Mesenchymal stem cell (in vitro differentiated cells and primary cell): Measurements from ENCODE around the gene RSPO3.

Source experiments
- DNase-seq: peaks from one replicate; pipeline ENCODE4 v3.0.0-alpha.2; 2013
- H2AFZ ChIP-seq: one replicate; pipeline ENCODE4 v1.6.1; 2013; ENCODE audit warnings: low read depth, mild to moderate bottlenecking, control low read depth, inconsistent platforms, low read length, moderate library complexity
- H2AK5ac ChIP-seq: 2 replicates; pipeline ENCODE4 v1.6.1; 2013; ENCODE audit warnings: low read length, moderate library complexity, mild to moderate bottlenecking, inconsistent platforms; ENCODE audit not compliant: severe bottlenecking
- H2BK120ac ChIP-seq: one replicate; pipeline ENCODE4 v1.6.1; 2013; ENCODE audit warnings: low read depth, mild to moderate bottlenecking, inconsistent platforms, low read length, moderate library complexity
- H2BK12ac ChIP-seq, 2 experiments: one replicate each; pipeline ENCODE4 v1.6.1; 2013; ENCODE audit warnings: inconsistent platforms in 2 of 2, low read length in 2 of 2, mild to moderate bottlenecking in 2 of 2, moderate library complexity in 2 of 2, control low read depth in 1 of 2
- H2BK15ac ChIP-seq: one replicate; pipeline ENCODE4 v1.6.1; 2013; ENCODE audit warnings: mild to moderate bottlenecking, low read depth, inconsistent platforms; ENCODE audit not compliant: poor library complexity, severe bottlenecking
- H2BK5ac ChIP-seq: 2 replicates; pipeline ENCODE4 v1.6.1; 2013; ENCODE audit warnings: low read depth, mild to moderate bottlenecking, low read length, control low read depth, inconsistent platforms; ENCODE audit not compliant: poor library complexity, severe bottlenecking
- H3K14ac ChIP-seq, 2 experiments: one replicate each; pipeline ENCODE4 v1.6.1; 2013; ENCODE audit warnings: inconsistent platforms in 2 of 2, low read length in 2 of 2, control low read depth in 1 of 2, mild to moderate bottlenecking in 1 of 2, moderate library complexity in 1 of 2
- H3K18ac ChIP-seq, 2 experiments: one replicate each; pipeline ENCODE4 v1.6.1; 2013; ENCODE audit warnings: inconsistent platforms in 2 of 2, low read length in 2 of 2, control low read depth in 1 of 2, low read depth in 1 of 2, mild to moderate bottlenecking in 1 of 2
- H3K23ac ChIP-seq, 2 experiments: one replicate each; pipeline ENCODE4 v1.6.1; 2013; ENCODE audit warnings: inconsistent platforms in 2 of 2, low read length in 2 of 2, mild to moderate bottlenecking in 2 of 2, moderate library complexity in 2 of 2, control low read depth in 1 of 2
- H3K27ac ChIP-seq: 2 replicates; pipeline ENCODE4 v1.5.1; 2013; ENCODE audit warnings: mild to moderate bottlenecking, moderate library complexity, low read length, control low read depth, inconsistent platforms; ENCODE audit not compliant: poor library complexity, severe bottlenecking
- H3K27me3 ChIP-seq, 2 experiments: 2 replicates each; pipeline versions ENCODE4 v1.6.1 to v1.7.0; 2013; ENCODE audit warnings: low read length in 2 of 2, mild to moderate bottlenecking in 2 of 2, moderate library complexity in 2 of 2, control low read depth in 1 of 2, inconsistent platforms in 1 of 2; ENCODE audit not compliant: control insufficient read depth in 1 of 2, insufficient read depth in 1 of 2
- H3K36me3 ChIP-seq, 2 experiments: 2 replicates each; pipeline versions ENCODE4 v1.6.1 to v1.7.0; 2013; ENCODE audit warnings: low read length in 2 of 2, control low read depth in 1 of 2, inconsistent platforms in 1 of 2, low read depth in 1 of 2, mild to moderate bottlenecking in 1 of 2; ENCODE audit not compliant: insufficient read depth in 2 of 2, control insufficient read depth in 1 of 2
- H3K4ac ChIP-seq, 2 experiments: one replicate each; pipeline ENCODE4 v1.6.1; 2013; ENCODE audit warnings: inconsistent platforms in 2 of 2, low read length in 2 of 2, mild to moderate bottlenecking in 2 of 2, moderate library complexity in 2 of 2, control low read depth in 1 of 2, low read depth in 1 of 2
- H3K4me1 ChIP-seq: 2 replicates; pipeline ENCODE4 v1.6.1; 2013; ENCODE audit warnings: low read depth, low read length, control low read depth; ENCODE audit not compliant: control insufficient read depth, insufficient read depth
- H3K4me2 ChIP-seq: 2 replicates; pipeline ENCODE4 v1.6.1; 2013; ENCODE audit warnings: low read length, mild to moderate bottlenecking, inconsistent platforms; ENCODE audit not compliant: poor library complexity, severe bottlenecking
- H3K4me3 ChIP-seq, 2 experiments: 2 replicates each; pipeline versions ENCODE4 v1.5.1 to v1.7.0; 2013; ENCODE audit warnings: low read length in 2 of 2, mild to moderate bottlenecking in 2 of 2, control low read depth in 1 of 2, low read depth in 1 of 2; ENCODE audit not compliant: insufficient read depth in 1 of 2
- H3K79me1 ChIP-seq: replicated peaks from 2 replicates; pipeline ENCODE4 v1.6.1; 2013; ENCODE audit warnings: mild to moderate bottlenecking, control low read depth, low read length, inconsistent platforms; ENCODE audit not compliant: poor library complexity, severe bottlenecking
- H3K9ac ChIP-seq: 2 replicates; pipeline ENCODE4 v1.7.0; 2013; ENCODE audit warnings: mild to moderate bottlenecking, low read length, moderate library complexity
- H3K9me3 ChIP-seq: 2 replicates; pipeline ENCODE4 v1.7.0; 2013; ENCODE audit warnings: mild to moderate bottlenecking, low read length; ENCODE audit not compliant: control insufficient read depth
- H4K8ac ChIP-seq: one replicate; pipeline ENCODE4 v1.6.1; 2013; ENCODE audit warnings: inconsistent platforms, mild to moderate bottlenecking, low read length, moderate library complexity
- H4K91ac ChIP-seq: one replicate; pipeline ENCODE4 v1.6.1; 2013; ENCODE audit warnings: mild to moderate bottlenecking, low read length, inconsistent platforms
- WGBS: methylation state at CpG from one replicate; pipeline ENCODE4 v1.1.7; 2013; ENCODE audit warnings: mixed read lengths; 5-methylcytosine and 5-hydroxymethylcytosine counted together

RSPO3 gene

GRCh38 chr6:127219869-127220268 is 101.4 kb downstream of the RSPO3 start:
- H2AFZ ChIP-seq, result no peak overlapping the region
- no peak overlapping the region for H3K18ac ChIP-seq
- H3K27ac ChIP-seq, result no peak overlapping the region
- H3K36me3 ChIP-seq, result no peaks in the 10 kb centered on the region
- no peak overlapping the region for H4K8ac ChIP-seq
- no peak overlapping the region for H4K91ac ChIP-seq
- H2AK5ac ChIP-seq, result no peak overlapping the region
- no peak overlapping the region for H3K23ac ChIP-seq
- no peak overlapping the region for H3K4ac ChIP-seq
- no peaks in the 10 kb centered on the region for H3K79me1 ChIP-seq
- H3K9ac ChIP-seq, result peak overlapping the region; percentile 43
- no peak overlapping the region for H2BK12ac ChIP-seq
- no peak for DNase-seq
- no peaks in the 10 kb centered on the region for H3K9me3 ChIP-seq
- no peak overlapping the region for H3K4me3 ChIP-seq
- 89% methylated on average over 1 of the region's 1 CpG for WGBS
- H3K27me3 ChIP-seq, result no peaks in the 10 kb centered on the region
- H3K4me2 ChIP-seq, result no peak overlapping the region
- H2BK120ac ChIP-seq, result no peak overlapping the region
- no peak overlapping the region for H3K14ac ChIP-seq
- no peak overlapping the region for H2BK5ac ChIP-seq
- no peak overlapping the region for H2BK15ac ChIP-seq
- no peaks in the 10 kb centered on the region for H3K4me1 ChIP-seq

DNA sequence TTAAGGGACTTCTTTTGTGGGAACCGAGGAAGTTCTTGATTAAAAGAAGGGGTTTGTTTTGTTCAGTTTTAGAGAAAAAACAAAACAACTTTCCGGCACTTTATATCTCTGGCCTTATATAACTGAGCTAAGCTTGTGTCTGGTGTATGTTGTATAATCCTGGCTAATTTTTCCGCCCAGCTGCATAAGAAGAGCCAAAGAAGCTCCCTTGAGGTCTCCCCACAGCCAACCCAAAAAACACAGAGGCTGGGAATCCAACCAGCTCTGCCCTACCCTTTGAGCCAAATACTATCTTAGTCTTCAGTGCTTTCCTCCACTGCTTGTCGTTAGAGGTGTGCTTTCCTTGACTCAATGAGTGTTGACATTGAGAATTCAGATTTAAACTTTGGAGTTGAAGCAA is 102.7 kb downstream of the RSPO3 start:
- H2BK5ac ChIP-seq, result no peak overlapping the region
- H3K27ac ChIP-seq, result no peak overlapping the region
- 81% methylated on average over 2 of the region's 4 CpGs for WGBS
- no peak overlapping the region for H3K4ac ChIP-seq
- no peak overlapping the region for H2AK5ac ChIP-seq
- no peaks in the 10 kb centered on the region for H3K36me3 ChIP-seq
- H3K18ac ChIP-seq, result no peak overlapping the region
- H2BK120ac ChIP-seq, result no peak overlapping the region
- H3K9me3 ChIP-seq, result no peaks in the 10 kb centered on the region
- H3K9ac ChIP-seq, result peak overlapping the region; percentile 43
- H2AFZ ChIP-seq, result no peak overlapping the region
- H3K79me1 ChIP-seq, result no peaks in the 10 kb centered on the region
- no peak for DNase-seq
- no peak overlapping the region for H2BK12ac ChIP-seq
- no peak overlapping the region for H2BK15ac ChIP-seq
- H3K14ac ChIP-seq, result no peak overlapping the region
- no peak overlapping the region for H4K91ac ChIP-seq
- no peak overlapping the region for H3K23ac ChIP-seq
- no peak overlapping the region for H3K4me2 ChIP-seq
- H3K4me1 ChIP-seq, result no peaks in the 10 kb centered on the region
- no peaks in the 10 kb centered on the region for H3K27me3 ChIP-seq
- H4K8ac ChIP-seq, result no peak overlapping the region
- no peak overlapping the region for H3K4me3 ChIP-seq

DNA sequence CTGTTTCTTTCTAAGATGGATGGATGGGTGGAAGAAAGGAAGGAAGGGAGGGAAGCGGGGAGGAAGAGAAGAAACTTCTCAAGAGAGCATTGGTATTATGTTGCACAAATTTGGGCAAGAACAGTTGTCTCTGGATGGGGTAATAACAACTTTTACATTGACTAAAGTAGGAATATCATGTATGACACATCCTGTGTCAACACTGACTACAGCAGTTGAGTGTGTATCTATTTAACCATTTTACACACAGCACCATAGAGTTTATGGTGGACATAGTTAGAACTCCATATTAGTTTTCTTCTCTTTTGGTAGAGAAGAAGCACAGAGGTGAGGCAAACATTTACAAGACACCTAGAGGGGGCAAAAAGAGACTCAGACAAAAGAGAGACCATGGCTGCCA is 103.9 kb downstream of the RSPO3 start:
- no peak overlapping the region for H3K9ac ChIP-seq
- no peak overlapping the region for H2BK5ac ChIP-seq
- H4K91ac ChIP-seq, result no peak overlapping the region
- H3K79me1 ChIP-seq, result no peaks in the 10 kb centered on the region
- 100% methylated on average over 1 of the region's 1 CpG for WGBS
- H4K8ac ChIP-seq, result no peak overlapping the region
- H2BK12ac ChIP-seq, result no peak overlapping the region
- no peaks in the 10 kb centered on the region for H3K36me3 ChIP-seq
- DNase-seq, result no peak
- no peak overlapping the region for H2BK15ac ChIP-seq
- no peak overlapping the region for H2AK5ac ChIP-seq
- H3K14ac ChIP-seq, result no peak overlapping the region
- H3K27ac ChIP-seq, result no peak overlapping the region
- H3K23ac ChIP-seq, result no peak overlapping the region
- H3K4me3 ChIP-seq, result no peak overlapping the region
- no peak overlapping the region for H3K4me2 ChIP-seq
- H3K27me3 ChIP-seq, result no peaks in the 10 kb centered on the region
- no peaks in the 10 kb centered on the region for H3K4me1 ChIP-seq
- H3K18ac ChIP-seq, result no peak overlapping the region
- H2AFZ ChIP-seq, result no peak overlapping the region
- H2BK120ac ChIP-seq, result no peak overlapping the region
- no peaks in the 10 kb centered on the region for H3K9me3 ChIP-seq
- no peak overlapping the region for H3K4ac ChIP-seq

DNA sequence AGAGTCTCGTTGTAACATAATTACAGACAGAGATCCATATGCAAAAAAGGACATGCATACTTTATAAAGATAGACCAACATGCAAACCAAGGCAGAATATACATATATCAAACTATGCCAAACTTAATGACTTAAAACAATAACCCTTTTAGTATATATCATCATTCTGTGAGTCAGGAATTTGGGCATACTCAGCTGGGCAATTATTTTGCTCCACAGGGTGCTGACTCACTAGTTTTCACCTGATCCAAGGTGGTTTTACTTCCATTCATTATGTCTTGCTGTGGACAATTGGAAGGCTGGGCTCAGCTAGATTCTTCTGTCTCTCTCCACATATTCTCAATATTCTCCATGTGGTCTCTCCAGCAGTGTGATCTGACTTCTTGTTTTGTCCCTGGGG is 107.0 kb downstream of the RSPO3 start:
- Histone ChIP-seq H3K4me1 (no peaks in the 10 kb centered on the region), H3K27me3 (no peaks in the 10 kb centered on the region), H3K23ac (no peak overlapping the region), H2BK5ac (no peak overlapping the region), H3K18ac (no peak overlapping the region), H2BK15ac (no peak overlapping the region), H3K4ac (no peak overlapping the region), H2BK12ac (no peak overlapping the region), H3K14ac (no peak overlapping the region), H3K36me3 (no peaks in the 10 kb centered on the region), H4K91ac (no peak overlapping the region), H3K9ac (no peak overlapping the region), H3K4me3 (no peak overlapping the region), H2BK120ac (no peak overlapping the region), H4K8ac (no peak overlapping the region), H2AFZ (no peak overlapping the region), H3K9me3 (no peaks in the 10 kb centered on the region), H3K27ac (no peak overlapping the region), H3K79me1 (no peaks in the 10 kb centered on the region), H2AK5ac (no peak overlapping the region), H3K4me2 (no peak overlapping the region)
- no peak for DNase-seq
- WGBS, result 100% methylated on average over 1 of the region's 1 CpG
